ENCODE results near the gene LAMC1.
A peak's percentile ranks its signal among the peaks of the same experiment; 100 is the strongest.
"Not testable (repeated sequence)": the region's sequence is repeated elsewhere in the genome, so short reads cannot be mapped to it uniquely, and the experiment has no call there.

Gene LAMC1

DNA sequence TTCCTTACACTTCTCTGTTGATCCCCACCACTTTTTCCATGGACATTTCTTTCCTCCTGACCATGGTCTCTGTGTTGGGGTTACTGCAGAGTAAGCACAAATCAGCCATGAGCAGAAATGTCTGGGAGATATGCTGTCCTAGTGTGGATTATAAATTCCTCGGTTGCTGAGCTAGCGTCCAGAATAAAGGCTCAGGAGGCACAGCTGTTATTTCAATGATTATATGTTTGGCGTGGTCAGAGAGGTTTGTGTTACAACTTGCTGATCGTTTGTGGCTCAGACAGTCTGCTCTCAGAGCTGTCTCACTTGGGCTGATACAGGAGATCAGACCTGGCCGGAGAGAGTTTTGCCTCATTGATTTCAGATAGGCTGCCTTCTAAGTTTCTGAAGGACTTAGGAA lies 125.4 kb downstream of the LAMC1 start:
- DNase-seq (ENCODE audit: low read depth) = peak; percentile 71

GRCh38 chr1:183149273-183149672 lies 126.1 kb downstream of the LAMC1 start:
- DNase-seq (ENCODE audit: low read depth) = no peak

DNA sequence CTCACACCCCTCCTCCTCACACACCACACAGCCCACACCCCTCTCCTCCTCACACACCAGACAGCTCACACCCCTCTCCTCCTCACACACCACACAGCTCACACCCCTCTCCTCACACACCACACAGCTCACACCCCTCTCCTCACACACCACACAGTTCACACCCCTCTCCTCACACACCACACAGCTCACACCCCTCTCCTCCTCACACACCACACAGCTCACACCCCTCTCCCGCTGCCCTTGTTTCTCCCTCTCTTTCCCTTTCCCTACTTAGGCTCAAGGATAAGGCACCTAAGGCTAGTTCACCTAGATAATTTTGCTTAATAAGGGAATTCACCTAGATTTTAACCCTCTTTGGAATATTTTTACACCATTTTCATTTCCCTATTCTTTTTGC lies 126.8 kb downstream of the LAMC1 start:
- DNase-seq (ENCODE audit: low read depth) = not testable (repeated sequence)

DNA sequence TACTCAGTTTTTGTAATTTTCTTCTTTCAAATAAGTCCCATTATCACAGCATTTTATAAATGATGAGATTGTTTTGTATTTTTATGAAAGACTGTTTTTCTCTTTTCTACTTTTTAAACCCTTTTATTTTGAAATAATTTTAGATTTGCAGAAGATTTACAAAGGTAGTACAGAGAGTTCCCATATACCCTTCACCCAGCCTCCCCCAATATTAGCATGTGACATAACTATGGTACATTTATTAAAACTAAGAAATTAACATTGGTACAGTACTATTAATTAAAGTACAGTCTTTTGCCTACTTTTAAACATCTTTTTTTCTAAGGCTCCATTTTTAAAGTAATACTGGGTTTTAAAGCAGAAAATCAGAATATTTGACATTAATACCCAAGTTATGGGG lies 127.2 kb downstream of the LAMC1 start:
- DNase-seq (ENCODE audit: low read depth) = no peak

DNA sequence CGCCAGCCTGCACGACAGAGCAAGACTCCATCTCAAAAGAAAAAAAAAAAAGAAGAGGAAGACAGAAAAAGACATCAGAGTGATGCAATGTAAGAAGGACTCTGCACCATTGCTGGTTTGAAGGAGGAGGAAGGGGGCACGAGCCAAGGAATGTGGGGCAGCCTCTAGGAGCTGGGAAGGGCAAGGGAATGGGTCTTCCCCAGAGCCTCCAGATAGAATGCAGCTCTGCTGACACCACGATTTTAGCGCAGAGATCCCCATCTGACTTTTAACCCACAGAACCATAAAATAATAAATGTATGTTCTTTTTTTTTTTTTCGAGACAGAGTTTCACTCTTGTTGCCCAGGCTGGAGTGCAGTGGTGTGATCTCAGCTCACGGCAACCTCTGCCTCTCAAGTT lies 129.0 kb downstream of the LAMC1 start:
- no peak for DNase-seq (ENCODE audit: low read depth)

- peak; percentile 31 for DNase-seq (ENCODE audit: low read depth)
These were observed 132.7 kb downstream of the LAMC1 start for GRCh38 chr1:183155939-183156338.

- DNase-seq (ENCODE audit: low read depth) = peak; percentile 69
These were observed 136.7 kb downstream of the LAMC1 start for GRCh38 chr1:183159960-183160359.

GRCh38 chr1:183161391-183161790 lies 138.2 kb downstream of the LAMC1 start:
- no peak for DNase-seq (ENCODE audit: low read depth)

GRCh38 chr1:183163316-183163715 lies 140.1 kb downstream of the LAMC1 start:
- DNase-seq (ENCODE audit: low read depth) = peak; percentile 88

GRCh38 chr1:183164340-183164739 lies 141.1 kb downstream of the LAMC1 start:
- DNase-seq (ENCODE audit: low read depth) = peak; percentile 81

- DNase-seq (ENCODE audit: low read depth) = no peak
These were observed 141.7 kb downstream of the LAMC1 start for GRCh38 chr1:183164963-183165362.

DNA sequence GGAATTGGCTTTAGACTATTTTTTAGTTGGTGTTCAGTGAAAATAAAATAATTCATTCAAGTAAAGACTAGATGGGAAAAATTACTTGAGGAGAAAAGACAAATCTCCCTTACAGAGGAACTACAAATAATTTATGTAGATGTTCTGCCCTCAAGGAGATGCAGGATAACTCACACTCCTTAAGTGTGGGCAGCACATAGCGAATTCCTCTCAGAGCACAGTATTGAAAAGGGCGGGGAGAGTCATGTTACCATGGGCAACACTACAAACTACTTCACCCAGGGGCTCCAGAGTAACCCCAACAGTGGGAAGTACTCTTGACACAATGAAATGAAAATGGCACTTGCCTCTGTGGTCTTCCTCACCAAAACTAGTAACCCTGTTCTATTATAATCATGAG lies 142.2 kb downstream of the LAMC1 start:
- DNase-seq (ENCODE audit: low read depth) = no peak

DNA sequence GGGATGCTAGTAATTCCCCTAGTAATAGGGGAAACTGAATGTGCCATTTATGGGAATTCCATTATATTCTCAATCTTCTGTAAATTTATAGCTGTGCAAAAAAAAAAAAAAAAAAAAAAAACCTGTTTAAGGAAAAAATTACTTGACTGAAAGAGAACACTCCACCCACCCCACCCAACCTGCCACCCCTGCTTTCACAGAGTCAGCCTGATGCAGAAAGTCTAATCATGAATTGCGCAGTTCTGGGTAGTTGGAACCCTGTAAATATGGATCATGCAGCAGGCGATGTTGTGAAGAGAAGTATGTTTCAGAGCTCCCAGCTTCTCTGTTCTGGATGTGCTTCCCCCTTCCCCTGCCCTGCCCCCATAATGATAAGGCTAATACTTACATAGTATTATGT lies 143.2 kb downstream of the LAMC1 start:
- DNase-seq (ENCODE audit: low read depth) = no peak

- DNase-seq (ENCODE audit: low read depth) = no peak
These were observed 144.5 kb downstream of the LAMC1 start for GRCh38 chr1:183167676-183168075.

DNA sequence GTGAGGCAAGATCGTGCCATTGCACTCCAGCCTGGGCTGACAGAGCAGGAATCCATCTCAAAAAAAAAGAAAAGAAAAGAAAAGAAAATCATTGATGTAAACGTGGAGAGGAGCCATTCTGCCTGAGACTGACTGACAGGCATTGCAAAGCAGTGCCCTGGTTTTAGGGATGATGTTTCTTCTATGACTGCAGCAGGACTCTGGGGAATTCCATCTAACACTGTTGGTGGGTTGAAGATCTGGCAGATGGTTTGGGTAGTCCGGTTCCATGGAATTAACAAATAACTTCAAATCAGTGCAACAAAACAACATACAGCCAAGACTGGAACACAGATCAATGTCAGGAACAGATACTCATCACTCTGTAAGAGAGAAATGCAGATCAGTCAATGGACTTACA lies 145.1 kb downstream of the LAMC1 start:
- DNase-seq (ENCODE audit: low read depth) = no peak

DNA sequence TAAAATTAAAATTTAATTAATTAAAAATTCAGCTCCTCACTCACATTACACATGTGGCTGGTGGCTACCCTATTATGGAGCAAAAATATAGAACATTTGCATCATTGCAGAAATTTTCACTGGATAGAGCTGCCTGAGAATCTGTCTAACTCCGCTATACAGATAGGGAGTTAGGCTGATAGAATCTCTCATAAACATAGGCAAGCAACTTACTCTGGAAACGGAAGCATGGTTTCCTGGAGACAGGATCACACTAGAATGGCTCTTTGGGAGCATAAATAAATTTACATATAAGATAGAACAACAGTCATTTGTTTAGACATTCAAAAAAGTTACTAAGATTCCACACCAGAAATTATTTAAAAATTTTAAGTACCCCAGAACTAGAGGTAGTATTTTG lies 150.6 kb downstream of the LAMC1 start:
- DNase-seq (ENCODE audit: low read depth) = no peak

GRCh38 chr1:183175631-183176030 lies 152.4 kb downstream of the LAMC1 start:
- no peak for DNase-seq (ENCODE audit: low read depth)

DNA sequence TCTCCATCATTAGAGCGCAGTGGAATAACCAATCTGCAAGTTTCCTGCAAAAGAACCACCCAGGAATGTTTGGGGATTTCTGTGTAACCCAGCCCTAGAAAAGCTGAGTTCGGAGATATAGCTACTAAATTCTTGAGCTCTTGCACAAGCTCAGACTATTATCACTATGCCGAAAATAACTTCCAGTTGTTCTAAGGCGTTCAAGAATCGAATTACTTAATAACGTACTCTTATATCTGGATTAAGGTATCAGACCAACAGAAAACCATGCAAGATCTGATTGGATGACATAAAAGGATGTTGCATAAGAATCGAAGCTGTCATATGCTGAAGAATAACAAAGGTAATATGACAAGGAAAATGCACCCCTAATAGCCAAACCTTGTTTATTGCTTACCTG lies 155.3 kb downstream of the LAMC1 start:
- peak; percentile 83 for DNase-seq (ENCODE audit: low read depth)

DNA sequence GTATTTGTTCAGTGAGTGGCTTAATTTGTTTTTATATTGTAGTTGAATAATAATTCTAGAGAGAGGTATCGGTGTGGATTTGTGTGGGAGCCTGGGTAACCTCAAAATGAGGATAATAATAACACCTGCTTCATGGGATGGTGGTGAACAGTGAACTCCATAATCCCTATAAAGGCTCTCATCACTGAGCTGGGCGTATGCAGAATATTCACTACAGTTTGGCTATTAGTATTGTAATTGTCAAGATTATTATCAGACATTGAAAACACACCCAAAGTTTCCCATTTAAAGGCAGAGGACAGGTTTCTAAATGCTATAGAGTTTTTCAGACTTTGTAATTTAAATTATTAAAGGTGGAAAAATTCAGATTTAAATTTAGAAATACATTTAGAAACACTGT lies 155.8 kb downstream of the LAMC1 start:
- DNase-seq (ENCODE audit: low read depth) = no peak

- DNase-seq (ENCODE audit: low read depth) = peak; percentile 87
These were observed 157.0 kb downstream of the LAMC1 start for GRCh38 chr1:183180218-183180617.

- peak; percentile 82 for DNase-seq (ENCODE audit: low read depth)
These were observed 157.4 kb downstream of the LAMC1 start for GRCh38 chr1:183180634-183181056.

DNA sequence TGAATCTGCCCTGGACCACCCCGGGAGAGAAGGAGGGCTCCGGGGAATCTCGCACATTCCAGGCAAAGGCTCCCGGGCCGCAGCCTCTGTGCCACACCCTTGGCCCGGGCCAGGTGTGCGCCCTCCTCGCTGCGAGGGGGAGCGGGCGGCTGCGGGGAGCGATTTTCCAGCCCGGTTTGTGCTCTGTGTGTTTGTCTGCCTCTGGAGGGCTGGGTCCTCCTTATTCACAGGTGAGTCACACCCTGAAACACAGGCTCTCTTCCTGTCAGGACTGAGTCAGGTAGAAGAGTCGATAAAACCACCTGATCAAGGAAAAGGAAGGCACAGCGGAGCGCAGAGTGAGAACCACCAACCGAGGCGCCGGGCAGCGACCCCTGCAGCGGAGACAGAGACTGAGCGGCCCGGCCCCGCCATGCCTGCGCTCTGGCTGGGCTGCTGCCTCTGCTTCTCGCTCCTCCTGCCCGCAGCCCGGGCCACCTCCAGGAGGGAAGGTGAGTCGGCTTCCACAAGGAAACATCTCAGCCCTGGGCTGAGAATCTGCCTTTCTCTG lies 162.8 kb downstream of the LAMC1 start, which contains the start of gene LAMC2:
Gene LAMC2 (plus strand): TSS at position 324 of the 550 bp plus-strand sequence. CDS start 89 bp downstream, at position 413.
- DNase-seq (ENCODE audit: low read depth) = peak; percentile 63

- DNase-seq (ENCODE audit: low read depth) = no peak
These were observed 163.6 kb downstream of the LAMC1 start for GRCh38 chr1:183186841-183187240.

- no peak for DNase-seq (ENCODE audit: low read depth)
These were observed 165.0 kb downstream of the LAMC1 start for GRCh38 chr1:183188240-183188639.

GRCh38 chr1:183191833-183192232 lies 168.6 kb downstream of the LAMC1 start:
- DNase-seq (ENCODE audit: low read depth) = peak; percentile 95

All from iris pigment epithelial cell (primary cell).